Fibroblast of skin of left biceps (primary cell): ENCODE data around the gene TMEM50A.
"Not testable (repeated sequence)": the region's sequence is repeated elsewhere in the genome, so short reads cannot be mapped to it uniquely, and the experiment has no call there.

Experiments
- DNase-seq, 2 experiments: peaks; one replicate each; pipeline ENCODE4 v3.0.0-alpha.2; 2013; ENCODE audit warnings: low read depth in 2 of 2

The TMEM50A gene

GRCh38 chr1:25387096-25387495, 49.0 kb downstream of the TMEM50A start:
- not testable (repeated sequence) for DNase-seq

- DNase-seq, result not testable (repeated sequence)
Observed at GRCh38 chr1:25388691-25389090, 50.6 kb downstream of the TMEM50A start.

GRCh38 chr1:25389721-25390120, 51.6 kb downstream of the TMEM50A start:
- not testable (repeated sequence) for DNase-seq

DNA sequence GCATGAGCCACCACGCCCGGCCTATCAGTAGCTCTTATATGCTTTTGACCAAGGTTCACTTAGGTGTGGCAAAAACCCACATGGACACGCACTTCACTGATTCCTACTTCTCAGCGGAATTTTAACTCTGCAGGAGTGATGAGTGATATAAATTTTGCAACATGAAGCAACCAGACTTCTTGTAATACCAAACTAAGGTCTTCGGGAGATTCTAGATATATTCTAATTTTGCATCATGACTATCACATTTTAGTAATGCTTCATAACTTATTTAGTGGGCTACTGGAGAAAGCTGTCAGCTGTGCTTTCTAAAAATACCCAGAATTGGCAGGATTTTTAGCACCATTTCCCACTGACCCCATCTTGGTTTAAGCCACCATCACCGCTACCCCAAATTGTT, 54.7 kb downstream of the TMEM50A start:
- DNase-seq, result no peak

GRCh38 chr1:25397549-25397948, 59.4 kb downstream of the TMEM50A start:
- DNase-seq, result not testable (repeated sequence)

DNA sequence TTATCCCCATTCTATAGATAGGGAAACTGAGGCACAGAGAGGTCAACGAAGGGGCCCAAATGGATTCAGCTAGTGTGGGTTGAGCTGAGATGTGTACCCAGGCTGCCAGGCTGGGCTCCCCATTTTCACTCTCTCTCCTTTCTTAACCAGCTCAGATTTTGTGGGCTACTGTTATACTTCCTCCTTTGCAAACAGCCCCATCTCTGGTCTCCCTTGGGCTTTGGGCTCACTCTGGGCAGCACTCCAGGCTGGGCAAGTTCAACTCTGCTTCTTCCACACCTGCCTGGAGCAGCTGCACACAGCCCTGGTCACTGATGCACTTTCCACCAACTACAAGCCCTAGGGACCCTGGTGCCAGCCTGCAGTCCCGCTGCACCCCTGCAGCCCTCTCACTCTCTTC, 59.9 kb downstream of the TMEM50A start:
- not testable (repeated sequence) for DNase-seq

DNA sequence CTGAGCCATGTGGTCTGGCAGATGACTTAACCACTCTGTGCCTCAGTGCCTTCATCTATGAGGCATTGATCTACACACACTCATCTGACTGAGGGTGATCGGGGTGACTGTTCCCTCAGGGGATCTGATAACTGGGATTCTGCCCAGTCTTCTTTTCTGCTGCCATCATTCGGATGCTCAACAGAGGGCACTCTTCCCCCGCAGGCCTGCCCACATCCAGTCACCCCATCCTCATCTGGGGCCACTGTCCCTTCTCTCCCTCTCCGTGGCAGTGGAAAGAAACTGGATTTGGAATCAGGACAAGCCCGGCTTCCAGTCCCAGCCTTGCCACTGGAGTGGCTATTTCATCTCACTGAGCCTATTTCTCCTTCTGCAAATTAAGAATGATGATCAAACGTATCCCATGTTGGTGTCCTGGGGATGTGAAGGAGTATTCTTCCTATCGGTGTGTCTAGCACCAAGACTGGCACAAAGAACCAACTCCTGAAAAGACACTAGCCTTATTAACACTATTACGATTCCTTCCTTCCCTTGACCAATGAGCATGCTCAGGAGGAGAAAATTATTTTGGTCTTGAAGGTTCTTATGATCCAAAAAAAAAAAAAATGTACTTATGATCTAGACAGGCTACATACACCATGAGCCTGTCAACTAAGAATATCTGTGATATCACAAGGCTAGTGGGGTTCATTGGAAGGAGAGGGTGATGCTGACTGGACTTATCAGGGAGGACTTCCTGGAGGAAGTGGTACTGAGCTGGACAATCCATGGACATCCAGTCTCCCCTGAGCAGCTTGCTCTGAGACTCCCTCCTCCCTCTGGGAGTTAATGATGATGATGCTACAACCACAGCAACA, 65.0 kb downstream of the TMEM50A start:
- DNase-seq, result not testable (repeated sequence)

- DNase-seq, result not testable (repeated sequence)
Observed at GRCh38 chr1:25405731-25406305, 67.7 kb downstream of the TMEM50A start.

DNA sequence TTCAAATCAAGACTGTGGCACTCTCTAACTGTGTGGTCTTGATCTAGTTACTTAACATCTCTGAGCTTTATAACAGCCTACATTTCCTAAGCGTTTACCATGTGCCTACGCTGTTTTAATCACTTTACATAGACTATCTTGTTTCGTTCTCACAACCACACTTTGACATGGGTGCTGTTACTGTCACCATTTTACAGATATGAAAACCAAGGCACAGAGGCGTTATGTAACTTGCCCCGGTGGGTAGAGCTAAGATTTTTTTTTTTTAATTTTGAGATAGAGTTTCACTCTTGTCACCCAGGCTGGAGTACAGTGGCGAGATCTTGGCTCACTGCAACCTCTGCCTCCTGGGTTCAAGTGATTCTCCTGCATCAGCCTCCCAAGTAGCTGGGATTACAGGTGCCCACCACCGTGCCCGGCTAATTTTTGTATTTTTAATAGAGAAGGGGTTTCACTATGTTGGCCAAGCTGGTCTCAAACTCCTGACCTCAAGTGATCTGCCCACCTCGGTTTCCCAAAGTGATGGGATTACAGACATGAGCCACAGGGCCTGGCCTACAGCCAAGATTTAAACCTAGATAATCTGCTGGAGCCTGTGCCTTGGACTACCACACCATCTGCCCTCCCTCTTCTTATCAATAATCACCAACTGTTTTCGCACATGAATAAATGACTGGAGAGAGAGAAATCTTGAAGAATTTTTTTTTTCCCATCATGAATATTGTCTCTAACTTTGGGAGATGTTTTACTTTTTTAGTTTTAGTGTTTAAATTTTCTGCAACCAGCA, 71.7 kb downstream of the TMEM50A start:
- not testable (repeated sequence) for DNase-seq
